Endothelial cell of umbilical vein (primary cell): ENCODE data around the gene MYOM3. TPM values are rescaled to one million over a fixed set of nuclear protein-coding genes. Genes with fewer than 3 reads are reported as not detected.

Experiments used
- BruUV-seq: library from RNA; stranded (reverse); fragments of 400-500 nt; replicated peaks from 2 replicates; lab custom pipeline; 2021; lab: Mats Ljungman, UMichigan
- CTCF ChIA-PET: fragments of 300-600, 350-600 bp; sonication (Branson Sonifier 250); formaldehyde crosslinking; loops from one replicate; lab custom pipeline; 2021; ENCODE audit warnings: antibody characterized with exemption, inconsistent platforms; lab: Charles Lee
- POLR2A ChIA-PET: fragments of 300-600, 350-600 bp; sonication (Branson Sonifier 250); formaldehyde crosslinking; loops from one replicate; lab custom pipeline; 2021; ENCODE audit warnings: antibody characterized with exemption, inconsistent platforms; lab: Charles Lee
- DNase-seq: peaks from one replicate; pipeline ENCODE4 v3.0.0-alpha.2; 2011; ENCODE audit warnings: low read depth, low spot score
- FAIRE-seq: peaks from 2 replicates; lab custom pipeline; 2011; peaks lifted over from hg19 to GRCh38; lab: Jason Lieb, UNC
- H2AFZ ChIP-seq: 2 replicates; pipeline ENCODE4 v1.6.0; 2012; ENCODE audit warnings: low read depth, low read length, control low read depth, inconsistent platforms
- H3K27ac ChIP-seq: 2 replicates; pipeline ENCODE4 v1.5.1; 2011; ENCODE audit warnings: low read depth, mild to moderate bottlenecking, control low read depth, low read length, moderate library complexity; ENCODE audit not compliant: insufficient read depth
- H3K27me3 ChIP-seq, 2 experiments: 2 replicates each; pipeline versions ENCODE4 v1.6.0 to v1.6.1; 2011; ENCODE audit warnings: low read length in 2 of 2, mixed read lengths in 1 of 2; ENCODE audit not compliant: control insufficient read depth in 2 of 2, insufficient read depth in 2 of 2
- H3K36me3 ChIP-seq, 2 experiments: 2 replicates in 1 of 2; 3 replicates in 1 of 2; pipeline ENCODE4 v1.5.1; 2011; ENCODE audit warnings: low read length in 2 of 2, mild to moderate bottlenecking in 1 of 2, moderate library complexity in 1 of 2; ENCODE audit not compliant: control insufficient read depth in 2 of 2, insufficient read depth in 2 of 2; ENCODE audit errors: extremely low read depth in 1 of 2
- H3K4me1 ChIP-seq: 3 replicates; pipeline ENCODE4 v1.5.1; 2011; ENCODE audit warnings: mild to moderate bottlenecking, low read length; ENCODE audit not compliant: control insufficient read depth, insufficient read depth; ENCODE audit errors: extremely low read depth
- H3K4me2 ChIP-seq: 2 replicates; pipeline ENCODE4 v1.6.1; 2011; ENCODE audit warnings: low read length, control low read depth, mixed read lengths; ENCODE audit not compliant: insufficient read depth
- H3K4me3 ChIP-seq, 3 experiments: fragments of 200-600 bp in 1 of 3; sonication (generic), shearing (Covaris generic) in 1 of 3; replicated peaks in 1 of 3; 2 replicates each; pipeline ENCODE4 v1.5.1; 2011 to 2016; ENCODE audit warnings: control low read depth in 3 of 3, low read length in 3 of 3, mild to moderate bottlenecking in 2 of 3, inconsistent platforms in 1 of 3, low read depth in 1 of 3, moderate library complexity in 1 of 3; ENCODE audit not compliant: insufficient read depth in 1 of 3
- H3K79me2 ChIP-seq: 2 replicates; pipeline ENCODE4 v1.6.0; 2012; ENCODE audit warnings: low read length, inconsistent platforms; ENCODE audit not compliant: control insufficient read depth, insufficient read depth
- H3K9ac ChIP-seq: replicated peaks from 2 replicates; pipeline ENCODE3; 2011; ENCODE audit warnings: low read length, control low read depth; ENCODE audit not compliant: insufficient read depth; ENCODE audit errors: extremely low read depth
- H3K9me1 ChIP-seq: replicated peaks from 3 replicates; pipeline ENCODE4 v1.6.0; 2011; ENCODE audit warnings: mild to moderate bottlenecking, low read length; ENCODE audit not compliant: control insufficient read depth, insufficient read depth; ENCODE audit errors: extremely low read depth
- H3K9me3 ChIP-seq: replicated peaks from 2 replicates; pipeline ENCODE4 v1.5.1; 2012; ENCODE audit warnings: low read length, inconsistent platforms; ENCODE audit not compliant: control insufficient read depth, insufficient read depth
- H4K20me1 ChIP-seq: replicated peaks from 2 replicates; pipeline ENCODE3; 2011; ENCODE audit warnings: mild to moderate bottlenecking, low read length; ENCODE audit not compliant: control insufficient read depth, insufficient read depth; ENCODE audit errors: extremely low read depth
- EZH2 ChIP-seq: IDR thresholded peaks from 2 replicates; pipeline ENCODE4 v1.6.1; 2012; ENCODE audit warnings: borderline replicate concordance, low read depth, mild to moderate bottlenecking, moderate library complexity, low read length, inconsistent platforms; ENCODE audit not compliant: severe bottlenecking
- FOS ChIP-seq: IDR thresholded peaks from 2 replicates; pipeline ENCODE4 v1.6.1; 2011; ENCODE audit warnings: mild to moderate bottlenecking, low read length, moderate library complexity, borderline replicate concordance; ENCODE audit not compliant: insufficient read depth
- GATA2 ChIP-seq: IDR thresholded peaks from 2 replicates; pipeline ENCODE4 v1.7.0; 2011; ENCODE audit warnings: low read depth, mild to moderate bottlenecking, moderate library complexity, mixed read lengths, low read length; ENCODE audit not compliant: insufficient read length, insufficient read depth
- JUN ChIP-seq: IDR thresholded peaks from 2 replicates; pipeline ENCODE4 v1.6.1; 2011; ENCODE audit warnings: borderline replicate concordance, low read depth; ENCODE audit not compliant: insufficient read length, insufficient read depth
- MYC ChIP-seq: IDR thresholded peaks from one replicate; pipeline ENCODE4 v1.6.1; 2011; ENCODE audit warnings: mild to moderate bottlenecking, low read depth, low read length
- POLR2A ChIP-seq: IDR thresholded peaks from 2 replicates; pipeline ENCODE4 v1.6.1; 2012; ENCODE audit warnings: low read depth, mild to moderate bottlenecking, control low read depth, low read length
- POLR2AphosphoS5 ChIP-seq: IDR thresholded peaks from 2 replicates; pipeline ENCODE4 v1.6.1; 2012; ENCODE audit warnings: low read depth, mild to moderate bottlenecking, control low read depth, low read length, moderate library complexity; ENCODE audit not compliant: insufficient read depth
- dilution Hi-C: fragments of 300-500 bp; cut with MboI; formaldehyde crosslinking; loops from one replicate; pipeline ENCODE4 v1.15.0; 2019; ENCODE audit warnings: low sequenced_read_pairs; ENCODE audit not compliant: extremely low pct_ligation_motif_present
- intact Hi-C: fragments of 100-400 bp; cut with micrococcal nuclease; formaldehyde crosslinking; loops from one replicate; pipeline ENCODE4 v1.10.0; 2022
- polyA plus RNA-seq, 4 experiments: library from polyadenylated mRNA; depleted of rRNA in 3 of 4; stranded (reverse) in 3 of 4; unstranded in 1 of 4; fragments of >200 nt; gene quantifications; 2 replicates each; pipeline versions ENCODE4 v1.2.1 to v1.2.3, GENCODE V29; 2011 to 2012; ENCODE audit warnings: missing spikeins in 1 of 4
- total RNA-seq: library from RNA; stranded (reverse); gene quantifications from 2 replicates; pipeline ENCODE4 v1.2.3, GENCODE V29; 2021
- TF ChIP-seq, protein P1 (sequence below), 2 donors: IDR thresholded peaks; 1 replicate in 1 of 2; 2 replicates in 1 of 2; pipeline ENCODE4 v1.5.1; 2011; ENCODE audit warnings: low read length in 2 of 2, mild to moderate bottlenecking in 2 of 2, moderate library complexity in 2 of 2, control low read depth in 1 of 2, inconsistent platforms in 1 of 2, low read depth in 1 of 2; ENCODE audit not compliant: insufficient read depth in 1 of 2; ENCODE audit errors: extremely low read depth in 1 of 2
- TF ChIP-seq, protein P2 (sequence below): IDR thresholded peaks from 2 replicates; pipeline ENCODE4 v1.6.1; 2011; ENCODE audit not compliant: insufficient read depth, insufficient read length

Gene MYOM3
- total and polyA plus RNA-seq, 2 donors (not counting 3 experiments of a cell fraction or from before 2014, with no cell fraction given) = 0.11 to 0.40 TPM

DNA sequence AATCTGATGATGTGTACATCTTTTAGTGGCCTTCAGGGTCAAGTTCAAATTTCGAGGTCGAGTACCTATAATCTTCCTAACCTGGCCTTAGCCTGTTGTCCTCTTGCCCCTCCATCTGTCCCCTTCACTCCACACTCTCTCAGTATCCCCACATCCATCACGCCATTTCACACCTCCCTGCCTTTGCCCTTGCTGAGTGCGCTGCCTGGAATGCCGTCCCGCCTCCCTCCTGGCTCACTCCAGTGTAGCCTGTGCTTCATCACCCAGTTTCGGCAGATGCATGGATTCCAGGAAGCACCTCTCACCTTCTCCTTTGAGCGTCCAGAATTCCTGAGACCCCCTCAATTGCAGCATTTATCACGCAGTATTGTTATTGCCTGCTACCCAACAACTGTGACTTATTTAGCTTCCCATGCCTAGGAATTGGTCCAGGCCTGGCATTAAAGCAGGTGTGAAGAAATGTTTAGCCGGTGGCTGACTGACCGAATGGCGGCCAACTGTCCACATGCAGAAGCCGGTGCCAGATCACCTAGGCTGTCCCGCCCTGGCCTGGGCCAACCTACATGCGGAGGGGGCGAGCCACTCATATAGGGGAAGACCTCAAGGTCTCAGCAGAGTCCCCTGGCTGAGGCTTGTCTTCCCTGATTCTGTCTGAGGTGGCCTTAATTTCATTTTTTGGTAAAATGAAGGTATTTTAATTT is 34.5 kb downstream of the MYOM3 start:
- CTCF ChIA-PET = no interaction called here
- Histone ChIP-seq H3K9ac (no peak overlapping the region), H4K20me1 (no peaks in the 10 kb centered on the region), H3K27me3 (no peaks in the 10 kb centered on the region), H3K9me3 (no peaks in the 10 kb centered on the region), H3K9me1 (no peaks in the 10 kb centered on the region), H3K36me3 (no peaks in the 10 kb centered on the region), H2AFZ (no peak overlapping the region), H3K4me3 (no peak overlapping the region), H3K79me2 (no peaks in the 10 kb centered on the region), H3K4me2 (no peak overlapping the region), H3K27ac (no peak overlapping the region), H3K4me1 (no peaks in the 10 kb centered on the region)
- no TSS peak for BruUV-seq
- intact Hi-C loops = no loop called here
- no peak for DNase-seq
- TF ChIP-seq FOS (no peak), EZH2 (no peak), JUN (no peak), GATA2 (no peak), MYC (no peak), POLR2A (no peak), POLR2AphosphoS5 (no peak)
- TF ChIP-seq, protein P1, sequence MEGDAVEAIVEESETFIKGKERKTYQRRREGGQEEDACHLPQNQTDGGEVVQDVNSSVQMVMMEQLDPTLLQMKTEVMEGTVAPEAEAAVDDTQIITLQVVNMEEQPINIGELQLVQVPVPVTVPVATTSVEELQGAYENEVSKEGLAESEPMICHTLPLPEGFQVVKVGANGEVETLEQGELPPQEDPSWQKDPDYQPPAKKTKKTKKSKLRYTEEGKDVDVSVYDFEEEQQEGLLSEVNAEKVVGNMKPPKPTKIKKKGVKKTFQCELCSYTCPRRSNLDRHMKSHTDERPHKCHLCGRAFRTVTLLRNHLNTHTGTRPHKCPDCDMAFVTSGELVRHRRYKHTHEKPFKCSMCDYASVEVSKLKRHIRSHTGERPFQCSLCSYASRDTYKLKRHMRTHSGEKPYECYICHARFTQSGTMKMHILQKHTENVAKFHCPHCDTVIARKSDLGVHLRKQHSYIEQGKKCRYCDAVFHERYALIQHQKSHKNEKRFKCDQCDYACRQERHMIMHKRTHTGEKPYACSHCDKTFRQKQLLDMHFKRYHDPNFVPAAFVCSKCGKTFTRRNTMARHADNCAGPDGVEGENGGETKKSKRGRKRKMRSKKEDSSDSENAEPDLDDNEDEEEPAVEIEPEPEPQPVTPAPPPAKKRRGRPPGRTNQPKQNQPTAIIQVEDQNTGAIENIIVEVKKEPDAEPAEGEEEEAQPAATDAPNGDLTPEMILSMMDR (IDR thresholded peaks at IDR 0.05; ENCODE audit: extremely low read depth in 1 of 2, insufficient read depth in 1 of 2, low read depth in 1 of 2, low read length in 2 of 2) = no peak
- TF ChIP-seq, protein P2, sequence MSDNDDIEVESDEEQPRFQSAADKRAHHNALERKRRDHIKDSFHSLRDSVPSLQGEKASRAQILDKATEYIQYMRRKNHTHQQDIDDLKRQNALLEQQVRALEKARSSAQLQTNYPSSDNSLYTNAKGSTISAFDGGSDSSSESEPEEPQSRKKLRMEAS = no peak
- no peak for FAIRE-seq
- dilution Hi-C loops = no loop called here
- POLR2A ChIA-PET = no interaction called here
